ENCODE data around the gene DOC2B. TPM values are rescaled to one million over a fixed set of nuclear protein-coding genes. Genes with fewer than 3 reads are reported as not detected.
"Not testable (repeated sequence)": the region's sequence is repeated elsewhere in the genome, so short reads cannot be mapped to it uniquely, and the experiment has no call there.

DOC2B gene
- total RNA-seq, 1 donor from 2014 or later: 0.26 TPM

- Histone ChIP-seq H3K27me3 (ENCODE audit: control insufficient read depth, insufficient read depth, low read length) (no peaks in the 10 kb centered on the region), H3K36me3 (ENCODE audit: control insufficient read depth, insufficient read depth, low read length) (no peaks in the 10 kb centered on the region), H3K4me3 (ENCODE audit: low read depth, low read length) (no peak overlapping the region)
- FAIRE-seq: no peak
- DNase-seq (ENCODE audit: low read depth): no peak
- TF ChIP-seq, protein P1, sequence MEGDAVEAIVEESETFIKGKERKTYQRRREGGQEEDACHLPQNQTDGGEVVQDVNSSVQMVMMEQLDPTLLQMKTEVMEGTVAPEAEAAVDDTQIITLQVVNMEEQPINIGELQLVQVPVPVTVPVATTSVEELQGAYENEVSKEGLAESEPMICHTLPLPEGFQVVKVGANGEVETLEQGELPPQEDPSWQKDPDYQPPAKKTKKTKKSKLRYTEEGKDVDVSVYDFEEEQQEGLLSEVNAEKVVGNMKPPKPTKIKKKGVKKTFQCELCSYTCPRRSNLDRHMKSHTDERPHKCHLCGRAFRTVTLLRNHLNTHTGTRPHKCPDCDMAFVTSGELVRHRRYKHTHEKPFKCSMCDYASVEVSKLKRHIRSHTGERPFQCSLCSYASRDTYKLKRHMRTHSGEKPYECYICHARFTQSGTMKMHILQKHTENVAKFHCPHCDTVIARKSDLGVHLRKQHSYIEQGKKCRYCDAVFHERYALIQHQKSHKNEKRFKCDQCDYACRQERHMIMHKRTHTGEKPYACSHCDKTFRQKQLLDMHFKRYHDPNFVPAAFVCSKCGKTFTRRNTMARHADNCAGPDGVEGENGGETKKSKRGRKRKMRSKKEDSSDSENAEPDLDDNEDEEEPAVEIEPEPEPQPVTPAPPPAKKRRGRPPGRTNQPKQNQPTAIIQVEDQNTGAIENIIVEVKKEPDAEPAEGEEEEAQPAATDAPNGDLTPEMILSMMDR (IDR thresholded peaks at IDR 0.05; ENCODE audit: insufficient read depth, low read length, severe bottlenecking): no peak
Observed at GRCh38 chr17:205817-206216, 24.4 kb upstream of the DOC2B start.

DNA sequence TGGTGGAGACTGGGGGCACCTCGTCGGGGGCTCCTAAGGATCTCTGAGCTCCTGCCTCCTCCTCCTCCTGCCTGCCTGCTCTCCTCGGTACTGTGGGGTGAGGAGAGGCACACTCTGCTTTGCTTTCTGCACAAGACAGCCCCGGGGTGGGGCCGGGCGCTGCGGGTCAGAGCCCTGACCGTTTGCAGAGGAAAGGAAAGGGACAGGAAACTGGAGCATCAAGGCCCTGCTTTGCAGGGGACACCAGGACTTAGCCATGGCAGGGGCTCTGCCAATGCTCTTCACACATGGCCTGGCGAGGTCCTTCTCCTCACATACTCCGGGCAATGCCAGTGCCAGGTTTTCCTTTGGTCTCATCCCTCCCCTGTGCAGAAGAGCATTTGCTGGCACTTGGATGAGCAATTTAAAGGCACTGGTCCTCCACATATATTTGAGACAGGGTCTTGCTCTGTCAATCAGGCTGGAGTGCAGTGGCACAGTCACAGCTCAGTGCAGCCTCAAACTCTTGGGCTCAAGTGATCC, 23.8 kb upstream of the DOC2B start:
- FAIRE-seq: no peak

DNA sequence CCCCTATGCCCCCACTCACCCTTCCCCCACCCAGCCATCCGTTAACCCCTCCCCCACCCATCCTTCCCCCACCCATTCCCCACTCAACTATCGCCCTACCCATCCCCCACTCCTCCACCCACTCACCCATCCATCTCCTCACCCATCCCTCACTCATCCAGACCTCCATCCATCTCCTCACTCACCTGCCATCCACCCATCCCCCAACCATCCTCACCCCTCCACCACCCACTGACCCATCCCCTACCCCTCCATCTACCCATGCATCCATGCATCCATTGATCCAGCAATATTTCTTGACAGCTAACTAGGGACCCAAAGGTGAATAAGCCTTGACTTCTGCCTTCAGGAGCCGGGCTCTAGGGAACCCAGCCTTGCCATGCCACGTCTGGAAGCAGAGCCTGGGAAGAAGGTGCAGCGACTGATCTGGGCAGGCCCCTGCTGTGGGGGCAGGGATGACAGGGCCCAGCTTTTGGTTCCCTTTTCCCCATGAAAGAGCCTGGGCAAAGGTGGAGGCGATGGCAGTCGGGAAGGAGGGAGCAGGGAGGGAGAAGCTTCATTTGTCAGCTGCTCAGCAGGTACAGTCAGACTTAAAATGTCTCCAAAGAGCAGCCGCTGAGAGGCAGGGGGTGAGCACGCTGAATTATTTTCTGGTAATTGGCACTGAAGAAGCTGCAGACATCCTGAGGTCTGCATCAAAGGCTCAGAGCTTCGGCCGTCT, 23.1 kb upstream of the DOC2B start:
- FAIRE-seq (no peak), DNase-seq (ENCODE audit: low read depth) (no peak)
- TF ChIP-seq, protein P1 (IDR thresholded peaks at IDR 0.05; ENCODE audit: insufficient read depth, low read length, severe bottlenecking): no peak
- Histone ChIP-seq H3K27me3 (ENCODE audit: control insufficient read depth, insufficient read depth, low read length) (no peaks in the 10 kb centered on the region), H3K36me3 (ENCODE audit: control insufficient read depth, insufficient read depth, low read length) (no peaks in the 10 kb centered on the region), H3K4me3 (ENCODE audit: low read depth, low read length) (no peak overlapping the region)

More for the DNA sequence above, 23.8 kb upstream of the DOC2B start:
- Histone ChIP-seq H3K27me3 (ENCODE audit: control insufficient read depth, insufficient read depth, low read length) (no peaks in the 10 kb centered on the region), H3K36me3 (ENCODE audit: control insufficient read depth, insufficient read depth, low read length) (no peaks in the 10 kb centered on the region), H3K4me3 (ENCODE audit: low read depth, low read length) (no peak overlapping the region)
- no peak for DNase-seq (ENCODE audit: low read depth)
- TF ChIP-seq, protein P1 (IDR thresholded peaks at IDR 0.05; ENCODE audit: insufficient read depth, low read length, severe bottlenecking): no peak

DNA sequence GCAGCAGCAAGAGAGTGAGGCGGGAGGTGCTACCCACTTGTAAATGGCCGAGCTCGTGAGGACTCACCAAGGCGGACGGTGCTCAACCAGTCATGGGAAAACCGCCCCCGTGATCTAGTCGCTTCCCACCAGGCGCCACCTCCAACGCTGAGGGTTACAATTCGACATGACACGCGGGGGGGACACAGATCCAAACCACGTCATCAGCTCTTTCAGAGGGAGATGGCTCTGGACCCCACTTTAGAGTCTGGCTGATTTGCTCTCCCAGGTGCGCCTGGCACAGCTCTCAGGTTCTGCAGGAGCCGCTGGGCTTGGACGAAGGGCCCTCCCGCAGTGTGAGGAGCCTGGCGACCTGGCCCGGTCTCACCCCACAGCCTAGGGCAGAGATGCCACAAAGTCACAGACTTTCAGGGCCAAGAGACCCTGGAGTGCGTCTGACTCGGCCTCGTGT, 21.1 kb upstream of the DOC2B start:
- Histone ChIP-seq H3K4me3 (ENCODE audit: low read depth, low read length) (no peak overlapping the region), H3K36me3 (ENCODE audit: control insufficient read depth, insufficient read depth, low read length) (no peaks in the 10 kb centered on the region), H3K27me3 (ENCODE audit: control insufficient read depth, insufficient read depth, low read length) (no peaks in the 10 kb centered on the region)
- DNase-seq (ENCODE audit: low read depth): no peak
- no peak for FAIRE-seq
- TF ChIP-seq, protein P1 (IDR thresholded peaks at IDR 0.05; ENCODE audit: insufficient read depth, low read length, severe bottlenecking): no peak

GRCh38 chr17:201736-202135, 20.3 kb upstream of the DOC2B start:
- not testable (repeated sequence) for H3K27me3 ChIP-seq (ENCODE audit: control insufficient read depth, insufficient read depth, low read length); DNase-seq (ENCODE audit: low read depth); H3K4me3 ChIP-seq (ENCODE audit: low read depth, low read length); H3K36me3 ChIP-seq (ENCODE audit: control insufficient read depth, insufficient read depth, low read length); FAIRE-seq

GRCh38 chr17:201257-201656, 19.8 kb upstream of the DOC2B start:
- not testable (repeated sequence) for DNase-seq (ENCODE audit: low read depth); H3K27me3 ChIP-seq (ENCODE audit: control insufficient read depth, insufficient read depth, low read length); H3K4me3 ChIP-seq (ENCODE audit: low read depth, low read length); H3K36me3 ChIP-seq (ENCODE audit: control insufficient read depth, insufficient read depth, low read length); FAIRE-seq

DNA sequence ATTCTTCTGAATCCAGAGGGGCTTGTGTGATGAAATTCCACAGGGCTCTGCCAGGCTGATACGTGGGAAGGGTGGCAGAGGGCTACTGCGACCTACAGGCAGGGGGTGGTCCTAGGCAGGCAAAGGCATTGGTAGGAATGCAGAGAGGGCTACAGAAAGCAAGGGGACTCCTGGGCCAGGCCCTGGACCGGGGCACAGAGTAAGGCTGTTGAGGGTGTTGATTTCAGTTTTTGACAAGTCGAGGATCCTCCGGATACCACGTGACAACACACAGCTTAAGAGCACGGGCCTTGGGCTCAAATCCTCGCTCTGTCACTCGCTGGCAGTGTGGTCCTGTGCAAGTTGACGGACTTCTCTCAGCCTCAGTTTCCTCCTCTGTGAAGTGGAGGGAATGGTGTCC, 19.1 kb upstream of the DOC2B start:
- Histone ChIP-seq H3K4me3 (ENCODE audit: low read depth, low read length) (no peak overlapping the region), H3K36me3 (ENCODE audit: control insufficient read depth, insufficient read depth, low read length) (no peaks in the 10 kb centered on the region), H3K27me3 (ENCODE audit: control insufficient read depth, insufficient read depth, low read length) (no peaks in the 10 kb centered on the region)
- FAIRE-seq (no peak), DNase-seq (ENCODE audit: low read depth) (no peak)
- TF ChIP-seq, protein P1 (IDR thresholded peaks at IDR 0.05; ENCODE audit: insufficient read depth, low read length, severe bottlenecking): no peak
